ENCODE results near the gene OLFM3.

- TF ChIP-seq CTCF (IDR thresholded peaks at IDR 0.05; ENCODE audit: extremely low read depth in 1 of 2, insufficient read depth in 1 of 2, low read depth in 1 of 2, low read length in 2 of 2) (no peak), POLR2A (IDR thresholded peaks at IDR 0.05; ENCODE audit: low read depth, low read length) (no peak)
Measured at GRCh38 chr1:101992821-101993575, 3.7 kb downstream of the OLFM3 start.

Measured in endothelial cell of umbilical vein (primary cell).